SH-SY5Y (cell line): ENCODE data around the gene CD81.

Experiments
- GATA2 ChIP-seq: IDR thresholded peaks from 2 replicates; pipeline ENCODE4 v1.6.1; 2011; ENCODE audit warnings: mild to moderate bottlenecking, low read depth, low read length
- GATA3 ChIP-seq: IDR thresholded peaks from 2 replicates; pipeline ENCODE4 v1.6.1; 2011; ENCODE audit warnings: low read depth, mild to moderate bottlenecking, low read length, moderate library complexity

The CD81 gene

GRCh38 chr11:2445746-2446551 lies 68.8 kb downstream of the CD81 start:
- TF ChIP-seq GATA2: no peak
- no peak for TF ChIP-seq GATA3

- TF ChIP-seq GATA2: no peak
Observed at GRCh38 chr11:2446590-2447252, 69.6 kb downstream of the CD81 start.
